T-helper 9 cell (primary cell): ENCODE data around the gene RRAD.
"Not testable (repeated sequence)": the region's sequence is repeated elsewhere in the genome, so short reads cannot be mapped to it uniquely, and the experiment has no call there.

Source experiments
- DNase-seq: peaks from one replicate; pipeline ENCODE4 v3.0.0-alpha.2; 2020

Gene RRAD

GRCh38 chr16:66950971-66951790, 25.8 kb upstream of the RRAD start:
- DNase-seq = no peak

GRCh38 chr16:66950437-66950836, 25.1 kb upstream of the RRAD start:
- DNase-seq = no peak

GRCh38 chr16:66949472-66949871, 24.1 kb upstream of the RRAD start:
- DNase-seq = no peak

GRCh38 chr16:66948837-66949225, 23.5 kb upstream of the RRAD start:
- no peak for DNase-seq

GRCh38 chr16:66948134-66948836, 22.9 kb upstream of the RRAD start:
- no peak for DNase-seq

- peak; percentile 83 for DNase-seq
Observed at GRCh38 chr16:66947302-66948065, 22.1 kb upstream of the RRAD start.

GRCh38 chr16:66946974-66947301, 21.6 kb upstream of the RRAD start:
- no peak for DNase-seq

- no peak for DNase-seq
Observed at GRCh38 chr16:66946541-66946940, 21.2 kb upstream of the RRAD start.

- no peak for DNase-seq
Observed at GRCh38 chr16:66945939-66946338, 20.6 kb upstream of the RRAD start.

- not testable (repeated sequence) for DNase-seq
Observed at GRCh38 chr16:66944971-66945370, 19.6 kb upstream of the RRAD start.

GRCh38 chr16:66944054-66944441, 18.7 kb upstream of the RRAD start:
- no peak for DNase-seq

- no peak for DNase-seq
Observed at GRCh38 chr16:66943426-66944053, 18.2 kb upstream of the RRAD start.

GRCh38 chr16:66942981-66943380, 17.6 kb upstream of the RRAD start:
- no peak for DNase-seq

- DNase-seq = no peak
Observed at GRCh38 chr16:66940236-66940635, 14.9 kb upstream of the RRAD start.

GRCh38 chr16:66939366-66939765, 14.0 kb upstream of the RRAD start:
- no peak for DNase-seq

- no peak for DNase-seq
Observed at GRCh38 chr16:66937725-66938337, 12.5 kb upstream of the RRAD start.

- no peak for DNase-seq
Observed at GRCh38 chr16:66936889-66937554, 11.7 kb upstream of the RRAD start.

GRCh38 chr16:66936462-66936861, 11.1 kb upstream of the RRAD start:
- DNase-seq = no peak

GRCh38 chr16:66935314-66936011, 10.1 kb upstream of the RRAD start, which contains the start of gene CES2:
CES2 (plus strand) TSS chr16:66935516; CDS start chr16:66935636, 120 bp downstream.
- no peak for DNase-seq

GRCh38 chr16:66934839-66935313, 9.5 kb upstream of the RRAD start:
- DNase-seq = not testable (repeated sequence)

- DNase-seq = peak; percentile 86
Observed at GRCh38 chr16:66934138-66934838, 9.0 kb upstream of the RRAD start, which contains the start of gene CIAO2B. CIAO2B (minus strand) TSS chr16:66934402; CDS start chr16:66934364, 38 bp downstream.
